ENCODE measurements around the gene CDKN2C.

Gene CDKN2C

GRCh38 chr1:50964863-50965262 lies 5.2 kb upstream of the CDKN2C start:
- no peak for DNase-seq (ENCODE audit: low read depth)

- DNase-seq (ENCODE audit: low read depth) = no peak
Measured at GRCh38 chr1:50966991-50967390, 3.1 kb upstream of the CDKN2C start.

GRCh38 chr1:50967416-50968157 lies 2.5 kb upstream of the CDKN2C start:
- DNase-seq (ENCODE audit: low read depth) = no peak

GRCh38 chr1:50968158-50968820 lies 1.8 kb upstream of the CDKN2C start:
- DNase-seq (ENCODE audit: low read depth) = peak; percentile 59

- DNase-seq (ENCODE audit: low read depth) = peak; percentile 32
Measured at GRCh38 chr1:50968821-50969610, 1.0 kb upstream of the CDKN2C start.

GRCh38 chr1:50970509-50970887 lies 453 bp downstream of the CDKN2C start:
- no peak for DNase-seq (ENCODE audit: low read depth)

- DNase-seq (ENCODE audit: low read depth) = no peak
Measured at GRCh38 chr1:50970931-50971582, 1.0 kb downstream of the CDKN2C start.

GRCh38 chr1:50971748-50972305 lies 1.8 kb downstream of the CDKN2C start:
- no peak for DNase-seq (ENCODE audit: low read depth)

- no peak for DNase-seq (ENCODE audit: low read depth)
Measured at GRCh38 chr1:50972766-50973165, 2.7 kb downstream of the CDKN2C start.

GRCh38 chr1:50973255-50973654 lies 3.2 kb downstream of the CDKN2C start:
- no peak for DNase-seq (ENCODE audit: low read depth)

GRCh38 chr1:50973875-50974617 lies 4.0 kb downstream of the CDKN2C start:
- no peak for DNase-seq (ENCODE audit: low read depth)

GRCh38 chr1:50974618-50974935 lies 4.5 kb downstream of the CDKN2C start:
- no peak for DNase-seq (ENCODE audit: low read depth)

- DNase-seq (ENCODE audit: low read depth) = no peak
Measured at GRCh38 chr1:50975436-50975835, 5.4 kb downstream of the CDKN2C start.

GRCh38 chr1:50976111-50976889 lies 6.3 kb downstream of the CDKN2C start:
- no peak for DNase-seq (ENCODE audit: low read depth)

GRCh38 chr1:50976890-50977574 lies 7.0 kb downstream of the CDKN2C start:
- DNase-seq (ENCODE audit: low read depth) = no peak

GRCh38 chr1:50977575-50978143 lies 7.6 kb downstream of the CDKN2C start:
- DNase-seq (ENCODE audit: low read depth) = no peak

GRCh38 chr1:50978144-50978851 lies 8.3 kb downstream of the CDKN2C start:
- no peak for DNase-seq (ENCODE audit: low read depth)

GRCh38 chr1:50978852-50979781 lies 9.1 kb downstream of the CDKN2C start:
- DNase-seq (ENCODE audit: low read depth) = no peak
